GM23338 (cell line): Measurements from ENCODE around the gene UBALD1. TPM values are rescaled to one million over a fixed set of nuclear protein-coding genes. Genes with fewer than 3 reads are reported as not detected.
A peak's percentile ranks its signal among the peaks of the same experiment; 100 is the strongest.

Experiments
- ATAC-seq: fragments of 200-7000 bp; cut with Tn5 transposase; 3 replicates; pipeline ENCODE4 v1.9.1; 2020
- DNase-seq: peaks from one replicate; pipeline ENCODE4 v3.0.0-alpha.2; 2015; ENCODE audit warnings: low spot score
- H2AFZ ChIP-seq: fragments of 200-600 bp; sonication (generic); 2 replicates; pipeline ENCODE4 v1.8.0; 2016; ENCODE audit warnings: antibody characterized with exemption, mild to moderate bottlenecking, moderate library complexity
- H3F3A ChIP-seq: fragments of 200-600 bp; sonication (generic); replicated peaks from 2 replicates; pipeline ENCODE4 v1.8.0; 2017; ENCODE audit warnings: antibody characterized with exemption, mixed run types, low read depth
- H3K27ac ChIP-seq: fragments of 200-600 bp; sonication (generic); 2 replicates; pipeline ENCODE4 v1.6.1; 2016; ENCODE audit warnings: low read depth
- H3K27me3 ChIP-seq: fragments of 200-600 bp; sonication (generic); 2 replicates; pipeline ENCODE4 v1.8.0; 2016; ENCODE audit warnings: mild to moderate bottlenecking, mixed run types, moderate library complexity; ENCODE audit not compliant: insufficient read depth
- H3K36me3 ChIP-seq: fragments of 200-600 bp; sonication (generic); 2 replicates; pipeline ENCODE4 v1.8.0; 2016; ENCODE audit warnings: mild to moderate bottlenecking; ENCODE audit not compliant: insufficient read depth
- H3K4me1 ChIP-seq: fragments of 200-600 bp; sonication (generic); 2 replicates; pipeline ENCODE4 v1.8.0; 2016; ENCODE audit warnings: mild to moderate bottlenecking, moderate library complexity; ENCODE audit not compliant: insufficient read depth
- H3K4me2 ChIP-seq: fragments of 200-600 bp; sonication (generic); 2 replicates; pipeline ENCODE4 v1.7.1; 2017; ENCODE audit warnings: mixed run types
- H3K4me3 ChIP-seq: fragments of 200-600 bp; sonication (generic); 2 replicates; pipeline ENCODE4 v1.6.1; 2016; ENCODE audit warnings: mixed run types
- H3K79me2 ChIP-seq: fragments of 200-600 bp; sonication (generic); replicated peaks from 2 replicates; pipeline ENCODE4 v1.8.0; 2017; ENCODE audit warnings: mild to moderate bottlenecking; ENCODE audit not compliant: insufficient read depth
- H3K9me2 ChIP-seq: fragments of 200-600 bp; sonication (generic); 2 replicates; pipeline ENCODE4 v1.8.0; 2017; ENCODE audit not compliant: insufficient read depth
- H4K20me1 ChIP-seq: fragments of 200-600 bp; sonication (generic); replicated peaks from 2 replicates; pipeline ENCODE4 v1.8.0; 2017; ENCODE audit warnings: mild to moderate bottlenecking; ENCODE audit not compliant: insufficient read depth
- H3K27ac Mint-ChIP-seq: 2 replicates; pipeline ENCODE4 v1.8.0; 2020; ENCODE audit warnings: inconsistent platforms, mild to moderate bottlenecking, moderate library complexity, mixed read lengths
- H3K27me3 Mint-ChIP-seq: 3 replicates; pipeline ENCODE4 v1.8.0; 2022; ENCODE audit warnings: low read depth, mild to moderate bottlenecking, moderate library complexity, mixed read lengths, inconsistent platforms; ENCODE audit not compliant: insufficient read depth, poor library complexity
- H3K36me3 Mint-ChIP-seq: 3 replicates; pipeline ENCODE4 v1.8.0; 2021; ENCODE audit warnings: low read depth, mild to moderate bottlenecking, inconsistent platforms, moderate library complexity, mixed read lengths
- H3K4me1 Mint-ChIP-seq: 3 replicates; pipeline ENCODE4 v1.8.0; 2020; ENCODE audit warnings: mild to moderate bottlenecking, inconsistent platforms, mixed read lengths
- H3K4me3 Mint-ChIP-seq: 3 replicates; pipeline ENCODE4 v1.8.0; 2021; ENCODE audit warnings: moderate library complexity, mild to moderate bottlenecking, inconsistent platforms, mixed read lengths
- H3K9me3 Mint-ChIP-seq: 3 replicates; pipeline ENCODE4 v1.8.0; 2020; ENCODE audit warnings: moderate library complexity, mild to moderate bottlenecking, inconsistent platforms, mixed read lengths
- CREB1 ChIP-seq: fragments of 250-450 bp; sonication (Bioruptor Pico); IDR thresholded peaks from 2 replicates; pipeline ENCODE4 v1.5.0; 2020; ENCODE audit warnings: low read depth, mild to moderate bottlenecking, moderate library complexity
- EZH2 ChIP-seq: fragments of 200-600 bp; sonication (generic); IDR thresholded peaks from one replicate; pipeline ENCODE4 v1.8.0; 2017; ENCODE audit warnings: antibody characterized with exemption, mild to moderate bottlenecking, low read depth; ENCODE audit not compliant: unreplicated experiment
- JUNB ChIP-seq: IDR thresholded peaks from one replicate; pipeline ENCODE4 v1.6.1; 2016; ENCODE audit warnings: antibody characterized with exemption; ENCODE audit not compliant: unreplicated experiment
- NANOG ChIP-seq: IDR thresholded peaks from 2 replicates; pipeline ENCODE4 v1.6.1; 2016; ENCODE audit warnings: antibody characterized with exemption, borderline replicate concordance
- POLR2AphosphoS5 ChIP-seq: IDR thresholded peaks from 2 replicates; pipeline ENCODE4 v1.6.1; 2016; ENCODE audit warnings: antibody characterized with exemption, low read depth
- STAT1 ChIP-seq: IDR thresholded peaks from one replicate; pipeline ENCODE4 v1.6.1; 2016; ENCODE audit warnings: antibody characterized with exemption; ENCODE audit not compliant: unreplicated experiment
- ZNF114 ChIP-seq: fragments of 250-450 bp; sonication (Bioruptor Pico); IDR thresholded peaks from 2 replicates; pipeline ENCODE4 v1.5.0; 2020; ENCODE audit warnings: mild to moderate bottlenecking, moderate library complexity
- ZNF331 ChIP-seq: fragments of 250-450 bp; sonication (Bioruptor Pico); IDR thresholded peaks from 2 replicates; pipeline ENCODE4 v1.5.0; 2020; ENCODE audit warnings: low read depth, mild to moderate bottlenecking, moderate library complexity
- polyA plus RNA-seq: library from polyadenylated mRNA; unstranded; fragments of >200 nt; fragmentation: Nextera tagmentation; extraction: Ambion mirVana; gene quantifications from 2 replicates; pipeline ENCODE4 v1.2.1, GENCODE V29; 2016
- total RNA-seq: library from RNA; depleted of rRNA; stranded (reverse); fragments of >200 nt; shearing (Covaris generic); gene quantifications from 2 replicates; pipeline ENCODE4 v1.2.3, GENCODE V29; 2014
- TF ChIP-seq, protein P1 (sequence below): IDR thresholded peaks from 2 replicates; pipeline ENCODE4 v1.6.1; 2016; ENCODE audit warnings: antibody characterized with exemption
- TF ChIP-seq, protein P2 (sequence below): fragments of 250-450 bp; sonication (Bioruptor Pico); IDR thresholded peaks from 2 replicates; pipeline ENCODE4 v1.5.0; 2020; ENCODE audit warnings: mild to moderate bottlenecking, moderate library complexity
- TF ChIP-seq, protein P3 (sequence below), 2 experiments: fragments of 200-600 bp in 1 of 2; sonication (generic) in 1 of 2; conservative IDR thresholded peaks; 2 replicates each; pipeline versions ENCODE4 v1.5.1 to v1.6.1; 2016 to 2017; ENCODE audit warnings: antibody characterized with exemption in 2 of 2, low read depth in 2 of 2, mild to moderate bottlenecking in 2 of 2, moderate library complexity in 1 of 2
- TF ChIP-seq, protein P4 (sequence below): IDR thresholded peaks from one replicate; pipeline ENCODE4 v1.6.1; 2018; ENCODE audit warnings: antibody characterized with exemption; ENCODE audit not compliant: unreplicated experiment

The UBALD1 gene
- total and polyA plus RNA-seq, 2 experiments from 2014 or later, result 20.7 to 32.8 TPM

DNA sequence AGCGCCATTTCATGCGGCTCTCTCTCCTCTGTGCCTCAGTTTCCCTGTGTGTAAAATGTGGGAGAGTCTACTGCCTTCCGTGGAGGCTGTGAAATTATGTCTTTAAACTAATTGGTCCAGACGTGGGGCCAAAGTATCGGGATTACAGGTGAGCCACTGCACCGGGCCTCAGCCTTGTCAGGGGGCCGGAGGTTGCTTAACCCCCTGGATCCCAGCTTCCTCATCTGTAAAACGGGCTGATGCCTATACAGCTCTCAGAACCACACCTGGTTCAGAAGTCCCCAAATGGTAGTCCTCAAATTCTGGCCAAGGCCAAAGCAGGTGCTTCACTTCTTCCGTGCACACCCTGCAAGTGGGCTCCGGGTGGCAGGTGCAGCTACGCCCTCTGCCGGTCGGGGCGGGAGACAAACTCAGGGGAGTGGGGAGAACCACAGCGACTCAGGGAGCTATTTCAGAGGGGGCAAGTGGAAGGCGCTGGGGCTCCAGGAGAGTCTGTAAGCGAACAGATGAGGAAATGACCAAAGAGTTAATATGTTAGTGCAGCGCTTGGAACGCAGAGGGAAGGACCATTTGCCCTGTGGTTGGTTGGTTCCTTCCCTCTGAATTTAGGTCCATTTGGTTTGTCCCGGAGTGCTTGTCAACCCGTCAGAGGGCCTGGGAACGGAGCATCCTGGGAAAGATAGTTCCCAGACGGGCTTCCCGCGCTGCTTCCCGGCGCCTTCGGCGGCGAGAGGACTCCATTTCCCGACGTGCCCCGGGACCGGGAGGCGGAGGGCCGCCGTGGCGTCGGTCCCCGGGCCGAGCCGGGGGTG, 9.5 kb upstream of the UBALD1 start, which contains the start of gene MGRN1:
MGRN1 (plus strand) TSS at position 812 of the 812 bp plus-strand sequence. CDS start 135 bp downstream, outside the sequence.
- Histone ChIP-seq H3K79me2 (peaks cover 40% of the 10 kb centered on the region), H3K27me3 (no peaks in the 10 kb centered on the region), H3K4me3 (peak within 1 kb of the TSS; percentile 95), H3K36me3 (peaks cover 4% of the 10 kb centered on the region; the same call in 1 of the 2 replicates), H3K9me2 (no peaks in the 10 kb centered on the region), H4K20me1 (peaks cover 10% of the 10 kb centered on the region), H3K4me2 (peak within 1 kb of the TSS; percentile 98), H2AFZ (peak within 1 kb of the TSS; percentile 97), H3K4me1 (0 out of 2 replicates have a peak, but pooled peaks cover 7% of the 10 kb centered on the region), H3K27ac (peak within 1 kb of the TSS; percentile 83), H3F3A (peaks cover 16% of the 10 kb centered on the region; the same call in 1 of the 2 replicates)
- TF ChIP-seq STAT1 (no peak), ZNF331 (CRISPR knock-in tag) (no peak), JUNB (no peak), NANOG (no peak), EZH2 (no peak), CREB1 (peak; percentile 87), ZNF114 (CRISPR knock-in tag) (no peak), POLR2AphosphoS5 (no peak)
- TF ChIP-seq, protein P1, sequence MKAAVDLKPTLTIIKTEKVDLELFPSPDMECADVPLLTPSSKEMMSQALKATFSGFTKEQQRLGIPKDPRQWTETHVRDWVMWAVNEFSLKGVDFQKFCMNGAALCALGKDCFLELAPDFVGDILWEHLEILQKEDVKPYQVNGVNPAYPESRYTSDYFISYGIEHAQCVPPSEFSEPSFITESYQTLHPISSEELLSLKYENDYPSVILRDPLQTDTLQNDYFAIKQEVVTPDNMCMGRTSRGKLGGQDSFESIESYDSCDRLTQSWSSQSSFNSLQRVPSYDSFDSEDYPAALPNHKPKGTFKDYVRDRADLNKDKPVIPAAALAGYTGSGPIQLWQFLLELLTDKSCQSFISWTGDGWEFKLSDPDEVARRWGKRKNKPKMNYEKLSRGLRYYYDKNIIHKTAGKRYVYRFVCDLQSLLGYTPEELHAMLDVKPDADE, result peak; percentile 67
- TF ChIP-seq, protein P2, sequence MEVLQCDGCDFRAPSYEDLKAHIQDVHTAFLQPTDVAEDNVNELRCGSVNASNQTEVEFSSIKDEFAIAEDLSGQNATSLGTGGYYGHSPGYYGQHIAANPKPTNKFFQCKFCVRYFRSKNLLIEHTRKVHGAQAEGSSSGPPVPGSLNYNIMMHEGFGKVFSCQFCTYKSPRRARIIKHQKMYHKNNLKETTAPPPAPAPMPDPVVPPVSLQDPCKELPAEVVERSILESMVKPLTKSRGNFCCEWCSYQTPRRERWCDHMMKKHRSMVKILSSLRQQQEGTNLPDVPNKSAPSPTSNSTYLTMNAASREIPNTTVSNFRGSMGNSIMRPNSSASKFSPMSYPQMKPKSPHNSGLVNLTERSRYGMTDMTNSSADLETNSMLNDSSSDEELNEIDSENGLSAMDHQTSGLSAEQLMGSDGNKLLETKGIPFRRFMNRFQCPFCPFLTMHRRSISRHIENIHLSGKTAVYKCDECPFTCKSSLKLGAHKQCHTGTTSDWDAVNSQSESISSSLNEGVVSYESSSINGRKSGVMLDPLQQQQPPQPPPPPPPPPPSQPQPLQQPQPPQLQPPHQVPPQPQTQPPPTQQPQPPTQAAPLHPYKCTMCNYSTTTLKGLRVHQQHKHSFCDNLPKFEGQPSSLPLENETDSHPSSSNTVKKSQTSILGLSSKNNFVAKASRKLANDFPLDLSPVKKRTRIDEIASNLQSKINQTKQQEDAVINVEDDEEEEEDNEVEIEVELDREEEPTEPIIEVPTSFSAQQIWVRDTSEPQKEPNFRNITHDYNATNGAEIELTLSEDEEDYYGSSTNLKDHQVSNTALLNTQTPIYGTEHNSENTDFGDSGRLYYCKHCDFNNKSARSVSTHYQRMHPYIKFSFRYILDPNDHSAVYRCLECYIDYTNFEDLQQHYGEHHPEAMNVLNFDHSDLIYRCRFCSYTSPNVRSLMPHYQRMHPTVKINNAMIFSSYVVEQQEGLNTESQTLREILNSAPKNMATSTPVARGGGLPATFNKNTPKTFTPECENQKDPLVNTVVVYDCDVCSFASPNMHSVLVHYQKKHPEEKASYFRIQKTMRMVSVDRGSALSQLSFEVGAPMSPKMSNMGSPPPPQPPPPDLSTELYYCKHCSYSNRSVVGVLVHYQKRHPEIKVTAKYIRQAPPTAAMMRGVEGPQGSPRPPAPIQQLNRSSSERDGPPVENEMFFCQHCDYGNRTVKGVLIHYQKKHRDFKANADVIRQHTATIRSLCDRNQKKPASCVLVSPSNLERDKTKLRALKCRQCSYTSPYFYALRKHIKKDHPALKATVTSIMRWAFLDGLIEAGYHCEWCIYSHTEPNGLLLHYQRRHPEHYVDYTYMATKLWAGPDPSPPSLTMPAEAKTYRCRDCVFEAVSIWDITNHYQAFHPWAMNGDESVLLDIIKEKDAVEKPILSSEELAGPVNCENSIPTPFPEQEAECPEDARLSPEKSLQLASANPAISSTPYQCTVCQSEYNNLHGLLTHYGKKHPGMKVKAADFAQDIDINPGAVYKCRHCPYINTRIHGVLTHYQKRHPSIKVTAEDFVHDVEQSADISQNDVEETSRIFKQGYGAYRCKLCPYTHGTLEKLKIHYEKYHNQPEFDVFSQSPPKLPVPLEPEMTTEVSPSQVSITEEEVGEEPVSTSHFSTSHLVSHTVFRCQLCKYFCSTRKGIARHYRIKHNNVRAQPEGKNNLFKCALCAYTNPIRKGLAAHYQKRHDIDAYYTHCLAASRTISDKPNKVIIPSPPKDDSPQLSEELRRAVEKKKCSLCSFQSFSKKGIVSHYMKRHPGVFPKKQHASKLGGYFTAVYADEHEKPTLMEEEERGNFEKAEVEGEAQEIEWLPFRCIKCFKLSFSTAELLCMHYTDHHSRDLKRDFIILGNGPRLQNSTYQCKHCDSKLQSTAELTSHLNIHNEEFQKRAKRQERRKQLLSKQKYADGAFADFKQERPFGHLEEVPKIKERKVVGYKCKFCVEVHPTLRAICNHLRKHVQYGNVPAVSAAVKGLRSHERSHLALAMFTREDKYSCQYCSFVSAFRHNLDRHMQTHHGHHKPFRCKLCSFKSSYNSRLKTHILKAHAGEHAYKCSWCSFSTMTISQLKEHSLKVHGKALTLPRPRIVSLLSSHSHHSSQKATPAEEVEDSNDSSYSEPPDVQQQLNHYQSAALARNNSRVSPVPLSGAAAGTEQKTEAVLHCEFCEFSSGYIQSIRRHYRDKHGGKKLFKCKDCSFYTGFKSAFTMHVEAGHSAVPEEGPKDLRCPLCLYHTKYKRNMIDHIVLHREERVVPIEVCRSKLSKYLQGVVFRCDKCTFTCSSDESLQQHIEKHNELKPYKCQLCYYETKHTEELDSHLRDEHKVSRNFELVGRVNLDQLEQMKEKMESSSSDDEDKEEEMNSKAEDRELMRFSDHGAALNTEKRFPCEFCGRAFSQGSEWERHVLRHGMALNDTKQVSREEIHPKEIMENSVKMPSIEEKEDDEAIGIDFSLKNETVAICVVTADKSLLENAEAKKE (CRISPR knock-in tag), result no peak
- TF ChIP-seq, protein P3, sequence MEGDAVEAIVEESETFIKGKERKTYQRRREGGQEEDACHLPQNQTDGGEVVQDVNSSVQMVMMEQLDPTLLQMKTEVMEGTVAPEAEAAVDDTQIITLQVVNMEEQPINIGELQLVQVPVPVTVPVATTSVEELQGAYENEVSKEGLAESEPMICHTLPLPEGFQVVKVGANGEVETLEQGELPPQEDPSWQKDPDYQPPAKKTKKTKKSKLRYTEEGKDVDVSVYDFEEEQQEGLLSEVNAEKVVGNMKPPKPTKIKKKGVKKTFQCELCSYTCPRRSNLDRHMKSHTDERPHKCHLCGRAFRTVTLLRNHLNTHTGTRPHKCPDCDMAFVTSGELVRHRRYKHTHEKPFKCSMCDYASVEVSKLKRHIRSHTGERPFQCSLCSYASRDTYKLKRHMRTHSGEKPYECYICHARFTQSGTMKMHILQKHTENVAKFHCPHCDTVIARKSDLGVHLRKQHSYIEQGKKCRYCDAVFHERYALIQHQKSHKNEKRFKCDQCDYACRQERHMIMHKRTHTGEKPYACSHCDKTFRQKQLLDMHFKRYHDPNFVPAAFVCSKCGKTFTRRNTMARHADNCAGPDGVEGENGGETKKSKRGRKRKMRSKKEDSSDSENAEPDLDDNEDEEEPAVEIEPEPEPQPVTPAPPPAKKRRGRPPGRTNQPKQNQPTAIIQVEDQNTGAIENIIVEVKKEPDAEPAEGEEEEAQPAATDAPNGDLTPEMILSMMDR (conservative IDR thresholded peaks at IDR 0.05; ENCODE audit: low read depth in 2 of 2), result peak; percentile 95 to 99
- TF ChIP-seq, protein P4, sequence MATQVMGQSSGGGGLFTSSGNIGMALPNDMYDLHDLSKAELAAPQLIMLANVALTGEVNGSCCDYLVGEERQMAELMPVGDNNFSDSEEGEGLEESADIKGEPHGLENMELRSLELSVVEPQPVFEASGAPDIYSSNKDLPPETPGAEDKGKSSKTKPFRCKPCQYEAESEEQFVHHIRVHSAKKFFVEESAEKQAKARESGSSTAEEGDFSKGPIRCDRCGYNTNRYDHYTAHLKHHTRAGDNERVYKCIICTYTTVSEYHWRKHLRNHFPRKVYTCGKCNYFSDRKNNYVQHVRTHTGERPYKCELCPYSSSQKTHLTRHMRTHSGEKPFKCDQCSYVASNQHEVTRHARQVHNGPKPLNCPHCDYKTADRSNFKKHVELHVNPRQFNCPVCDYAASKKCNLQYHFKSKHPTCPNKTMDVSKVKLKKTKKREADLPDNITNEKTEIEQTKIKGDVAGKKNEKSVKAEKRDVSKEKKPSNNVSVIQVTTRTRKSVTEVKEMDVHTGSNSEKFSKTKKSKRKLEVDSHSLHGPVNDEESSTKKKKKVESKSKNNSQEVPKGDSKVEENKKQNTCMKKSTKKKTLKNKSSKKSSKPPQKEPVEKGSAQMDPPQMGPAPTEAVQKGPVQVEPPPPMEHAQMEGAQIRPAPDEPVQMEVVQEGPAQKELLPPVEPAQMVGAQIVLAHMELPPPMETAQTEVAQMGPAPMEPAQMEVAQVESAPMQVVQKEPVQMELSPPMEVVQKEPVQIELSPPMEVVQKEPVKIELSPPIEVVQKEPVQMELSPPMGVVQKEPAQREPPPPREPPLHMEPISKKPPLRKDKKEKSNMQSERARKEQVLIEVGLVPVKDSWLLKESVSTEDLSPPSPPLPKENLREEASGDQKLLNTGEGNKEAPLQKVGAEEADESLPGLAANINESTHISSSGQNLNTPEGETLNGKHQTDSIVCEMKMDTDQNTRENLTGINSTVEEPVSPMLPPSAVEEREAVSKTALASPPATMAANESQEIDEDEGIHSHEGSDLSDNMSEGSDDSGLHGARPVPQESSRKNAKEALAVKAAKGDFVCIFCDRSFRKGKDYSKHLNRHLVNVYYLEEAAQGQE, result no peak
- 0 out of 3 replicates have a peak, but pooled peaks cover 4% of the 10 kb centered on the region for H3K36me3 Mint-ChIP-seq
- H3K27me3 Mint-ChIP-seq, result peaks cover 21% of the 10 kb centered on the region
- ATAC-seq (peak; percentile 90), DNase-seq (peak; percentile 98)
- H3K4me3 Mint-ChIP-seq, result peak within 1 kb of the TSS; percentile 99
- H3K4me1 Mint-ChIP-seq, result peaks cover 20% of the 10 kb centered on the region; the same call in 2 of the 3 replicates
- H3K9me3 Mint-ChIP-seq, result no peaks in the 10 kb centered on the region
- peak within 1 kb of the TSS; percentile 100 for H3K27ac Mint-ChIP-seq
